Memory B cell (primary cell): Measurements from ENCODE around the gene CARD9.

Experiments used
- ATAC-seq: fragments of 150-1000 bp; cut with Tn5 transposase; 2 replicates; pipeline ENCODE4 v1.10.0; 2021; ENCODE audit warnings: low read depth, mild to moderate bottlenecking, moderate library complexity
- DNase-seq, 2 donors: peaks; one replicate each; pipeline ENCODE4 v3.0.0; 2022; ENCODE audit warnings: low spot score in 2 of 2
- H3K27ac Mint-ChIP-seq: one replicate; pipeline ENCODE4 v1.8.0; 2022; ENCODE audit warnings: mild to moderate bottlenecking, moderate library complexity, mixed read lengths
- H3K27me3 Mint-ChIP-seq: one replicate; pipeline ENCODE4 v1.8.0; 2022; ENCODE audit warnings: mixed read lengths
- H3K36me3 Mint-ChIP-seq: one replicate; pipeline ENCODE4 v1.8.0; 2022; ENCODE audit warnings: mild to moderate bottlenecking, mixed read lengths
- H3K4me1 Mint-ChIP-seq: one replicate; pipeline ENCODE4 v1.8.0; 2022; ENCODE audit warnings: mixed read lengths
- H3K4me3 Mint-ChIP-seq: one replicate; pipeline ENCODE4 v1.8.0; 2022; ENCODE audit warnings: mild to moderate bottlenecking, moderate library complexity, mixed read lengths
- H3K9me3 Mint-ChIP-seq: one replicate; pipeline ENCODE4 v1.8.0; 2022; ENCODE audit warnings: mixed read lengths

The CARD9 gene

DNA sequence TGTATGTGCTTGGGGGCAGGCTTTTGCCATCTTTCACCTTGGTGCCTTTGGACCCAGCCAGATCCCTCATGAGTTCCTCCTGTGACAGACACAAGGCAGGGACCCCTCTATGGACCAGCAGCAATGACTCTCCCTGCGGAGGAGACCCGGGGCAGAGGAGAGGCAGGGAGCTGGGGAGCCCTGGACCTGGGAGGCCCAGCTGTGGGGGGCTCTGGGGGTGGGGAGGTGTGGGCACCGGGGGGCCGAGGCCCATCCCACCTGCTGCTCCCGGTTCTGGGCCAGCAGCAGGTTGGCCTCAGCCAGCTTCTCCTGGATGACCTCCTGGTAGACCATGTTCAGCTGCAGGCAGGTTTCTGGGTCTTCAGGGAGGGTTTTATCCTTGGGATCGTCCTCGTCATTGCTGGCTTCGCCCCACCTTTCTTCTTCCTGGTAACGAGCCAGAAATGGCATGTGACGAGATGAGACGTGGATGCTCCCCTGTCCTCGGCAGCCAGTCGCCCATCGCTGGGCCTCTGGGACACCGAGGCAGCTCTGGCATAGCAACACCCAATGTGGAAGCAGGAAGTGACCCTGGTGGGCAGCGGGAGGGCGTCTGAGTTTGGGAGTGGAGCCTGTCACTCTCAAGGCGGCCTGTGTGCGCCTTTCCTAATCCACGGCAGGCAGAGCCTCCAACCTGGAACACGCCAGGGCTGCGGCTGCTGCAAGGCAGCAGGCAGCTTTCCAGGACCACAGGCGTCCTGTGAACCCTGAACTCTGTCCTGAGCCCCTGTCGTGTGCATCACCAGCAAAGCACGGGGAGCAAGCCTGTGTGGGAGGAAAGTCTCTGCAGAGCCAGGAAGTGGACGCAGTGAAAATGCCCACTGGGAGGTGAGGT lies 22.1 kb upstream of the CARD9 start:
- peaks cover 10% of the 10 kb centered on the region for H3K36me3 Mint-ChIP-seq
- H3K4me3 Mint-ChIP-seq: no peak overlapping the region
- no peak overlapping the region for H3K27ac Mint-ChIP-seq

DNA sequence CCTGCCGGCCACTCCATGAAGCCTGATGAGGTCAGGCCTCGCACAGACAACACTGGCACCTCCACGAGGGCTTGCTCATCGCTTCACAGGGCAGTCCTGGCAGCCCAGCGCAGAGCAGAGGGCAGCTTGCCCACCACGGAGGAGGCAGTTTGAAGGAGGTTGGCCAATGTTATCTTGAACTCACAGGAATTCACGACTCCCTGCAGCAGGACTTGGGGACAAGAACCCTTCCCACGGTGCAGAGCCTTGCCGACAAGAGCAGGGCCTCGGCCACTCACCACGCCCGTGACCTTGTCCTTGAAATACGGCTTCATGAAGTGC lies 21.5 kb upstream of the CARD9 start:
- H3K27me3 Mint-ChIP-seq: no peaks in the 10 kb centered on the region
- no peaks in the 10 kb centered on the region for H3K9me3 Mint-ChIP-seq
- H3K4me3 Mint-ChIP-seq: no peak overlapping the region
- DNase-seq (no peak), ATAC-seq (no peak)
- H3K4me1 Mint-ChIP-seq: peaks cover 9% of the 10 kb centered on the region
- H3K27ac Mint-ChIP-seq: no peak overlapping the region
- peaks cover 12% of the 10 kb centered on the region for H3K36me3 Mint-ChIP-seq

More for the DNA sequence above, 22.1 kb upstream of the CARD9 start:
- Mint-ChIP-seq H3K27me3 (no peaks in the 10 kb centered on the region), H3K9me3 (no peaks in the 10 kb centered on the region), H3K4me1 (peaks cover 9% of the 10 kb centered on the region)
- DNase-seq (no peak), ATAC-seq (no peak)

DNA sequence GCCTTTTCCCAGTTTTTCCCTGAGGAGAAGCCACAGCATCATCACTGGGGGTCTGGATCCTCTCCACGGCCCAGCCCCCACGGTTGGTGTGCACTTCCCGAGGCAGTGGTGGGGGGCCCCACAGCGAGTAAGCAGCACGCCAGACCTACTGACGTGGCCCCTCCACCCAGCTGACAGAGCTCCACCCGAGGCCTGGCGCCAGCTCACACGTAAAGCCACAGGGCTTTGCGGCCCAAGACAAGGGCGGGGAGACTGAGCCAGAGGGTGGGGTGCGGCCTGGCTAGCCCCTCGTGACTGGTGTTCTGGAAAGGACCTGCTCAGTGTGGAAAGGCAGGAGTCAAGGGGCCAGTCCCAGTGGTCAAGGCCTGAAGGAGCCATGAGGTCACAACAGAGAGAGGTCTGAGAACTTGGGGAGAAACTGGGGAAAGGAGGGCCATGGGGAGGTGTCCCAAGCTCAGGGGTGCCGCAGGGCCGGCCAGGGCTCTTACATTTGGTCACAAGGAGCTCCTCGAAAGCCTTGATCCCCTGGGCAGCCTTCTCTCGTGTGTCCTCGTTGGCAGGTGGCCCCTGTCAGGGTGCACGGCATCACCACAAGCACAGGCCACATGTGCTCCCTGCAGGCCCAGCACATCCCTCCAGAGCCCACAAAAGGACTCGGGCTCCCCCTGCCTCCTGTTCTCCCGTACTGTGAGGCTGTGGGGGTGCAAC lies 21.0 kb upstream of the CARD9 start:
- H3K4me1 Mint-ChIP-seq: peaks cover 9% of the 10 kb centered on the region
- H3K9me3 Mint-ChIP-seq: no peaks in the 10 kb centered on the region
- no peak overlapping the region for H3K27ac Mint-ChIP-seq
- H3K27me3 Mint-ChIP-seq: no peaks in the 10 kb centered on the region
- no peak overlapping the region for H3K4me3 Mint-ChIP-seq
- ATAC-seq: no peak
- peaks cover 15% of the 10 kb centered on the region for H3K36me3 Mint-ChIP-seq
- no peak for DNase-seq

DNA sequence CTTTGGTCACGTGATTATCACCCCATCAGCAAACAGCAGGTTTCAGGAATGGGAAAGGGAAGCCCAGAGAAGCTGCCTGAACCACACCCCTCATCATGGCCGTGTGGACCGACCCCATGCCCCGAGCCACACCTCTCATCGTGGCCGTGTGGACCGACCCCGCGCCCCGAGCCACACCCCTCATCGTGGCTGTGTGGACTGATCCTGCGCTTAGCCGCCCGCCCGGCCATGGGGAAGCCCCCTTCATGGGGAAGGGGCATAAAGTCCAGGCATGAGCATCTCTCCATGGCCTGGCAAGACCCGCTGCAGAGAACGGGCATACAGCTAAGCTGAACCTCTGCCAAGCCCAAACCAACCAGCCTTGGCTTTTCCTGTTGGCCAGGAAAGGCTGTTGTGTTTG lies 20.1 kb upstream of the CARD9 start:
- no peaks in the 10 kb centered on the region for H3K4me1 Mint-ChIP-seq
- ATAC-seq: no peak
- peaks cover 15% of the 10 kb centered on the region for H3K36me3 Mint-ChIP-seq
- H3K4me3 Mint-ChIP-seq: no peak overlapping the region
- H3K27ac Mint-ChIP-seq: no peak overlapping the region
- no peak for DNase-seq
- no peaks in the 10 kb centered on the region for H3K9me3 Mint-ChIP-seq
- H3K27me3 Mint-ChIP-seq: no peaks in the 10 kb centered on the region

DNA sequence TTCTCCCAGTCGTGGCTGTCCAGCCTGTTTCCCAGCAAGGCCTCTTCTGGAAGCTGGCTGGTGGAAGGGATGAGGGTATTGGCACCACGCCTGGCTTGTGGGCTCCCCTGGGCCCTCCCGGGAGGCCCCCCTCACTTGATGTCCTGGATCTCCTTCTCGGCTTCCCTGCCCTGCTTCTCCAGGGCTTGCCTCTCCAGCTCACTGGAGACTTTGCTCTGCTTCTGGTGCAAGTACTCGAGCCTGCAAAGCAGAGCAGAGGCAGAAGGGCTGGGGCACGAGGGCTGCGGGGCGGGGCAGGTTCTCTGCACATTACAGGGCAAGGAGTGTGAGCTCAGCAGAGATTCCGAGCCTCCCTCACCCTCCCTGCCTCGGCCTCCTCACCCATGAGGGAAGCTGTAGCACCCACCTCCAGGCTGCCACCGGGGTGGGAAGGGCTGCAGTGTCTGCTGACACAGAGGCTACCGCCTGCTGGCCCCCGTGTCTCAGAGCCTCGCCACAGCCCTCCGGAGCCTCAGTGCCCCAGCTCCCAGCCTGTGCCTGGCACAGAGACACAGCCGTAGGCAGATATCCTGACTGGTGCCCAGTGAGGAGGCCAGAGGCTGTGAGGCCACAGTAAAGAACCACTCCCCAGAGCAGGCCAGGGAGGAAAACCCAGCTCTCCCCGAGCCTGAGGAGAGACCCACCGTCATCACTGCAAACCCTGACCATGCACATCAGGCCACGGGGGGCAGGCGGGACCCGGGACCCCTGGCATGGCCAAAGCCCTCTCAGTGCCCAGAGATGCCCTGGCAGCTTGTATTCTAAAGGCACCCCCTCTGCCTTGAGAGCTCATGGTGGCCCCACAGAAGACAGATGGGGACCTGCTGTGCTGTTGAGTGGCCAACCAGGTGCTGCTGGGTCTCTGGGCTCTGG lies 19.3 kb upstream of the CARD9 start:
- no peak for ATAC-seq
- no peak overlapping the region for H3K4me3 Mint-ChIP-seq
- H3K27ac Mint-ChIP-seq: no peak overlapping the region
- DNase-seq: no peak
- no peaks in the 10 kb centered on the region for H3K4me1 Mint-ChIP-seq
- H3K27me3 Mint-ChIP-seq: no peaks in the 10 kb centered on the region
- no peaks in the 10 kb centered on the region for H3K9me3 Mint-ChIP-seq
- peaks cover 15% of the 10 kb centered on the region for H3K36me3 Mint-ChIP-seq

DNA sequence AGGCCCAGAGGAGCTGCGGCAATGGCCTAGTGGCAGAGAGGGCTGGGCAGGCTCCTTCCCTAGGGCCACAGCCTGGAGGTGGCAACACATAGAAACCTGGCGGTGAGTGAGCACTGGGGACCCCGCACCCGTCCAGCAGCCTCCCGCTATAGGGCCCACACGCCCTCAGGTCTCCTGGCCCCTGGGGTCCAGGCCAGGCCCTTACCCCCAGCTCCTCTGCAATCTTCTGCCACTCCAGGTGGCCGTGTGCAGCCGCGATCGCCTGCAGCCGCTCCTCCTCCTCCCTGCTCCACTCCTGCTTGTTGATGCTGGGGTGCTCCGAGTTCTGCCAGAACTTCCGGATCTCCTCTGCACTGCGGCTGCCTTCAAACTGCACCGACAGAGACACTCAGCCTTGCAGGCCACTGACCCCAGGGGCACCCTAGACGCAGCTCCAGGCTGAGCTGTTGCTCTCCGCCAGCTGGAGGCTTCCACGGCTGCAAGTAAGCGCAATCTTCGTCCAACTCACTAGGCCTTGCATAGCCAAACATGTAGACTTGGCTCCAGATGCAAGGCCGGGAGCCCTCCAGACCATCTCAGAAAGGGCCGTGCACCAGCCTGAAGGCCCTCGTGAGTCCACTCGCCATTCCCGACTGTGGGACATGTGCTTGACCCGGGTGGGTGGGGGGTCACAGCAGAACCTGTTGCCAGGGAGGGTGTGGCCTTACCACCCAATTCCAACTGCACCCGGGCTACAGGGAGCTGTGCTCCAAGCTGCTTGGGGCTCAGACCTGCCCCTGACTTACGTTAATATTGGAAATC lies 18.5 kb upstream of the CARD9 start:
- Mint-ChIP-seq H3K4me3 (no peak overlapping the region), H3K36me3 (peaks cover 17% of the 10 kb centered on the region), H3K9me3 (no peaks in the 10 kb centered on the region), H3K4me1 (no peaks in the 10 kb centered on the region), H3K27me3 (no peaks in the 10 kb centered on the region), H3K27ac (no peak overlapping the region)
- no peak for DNase-seq
- ATAC-seq: no peak

DNA sequence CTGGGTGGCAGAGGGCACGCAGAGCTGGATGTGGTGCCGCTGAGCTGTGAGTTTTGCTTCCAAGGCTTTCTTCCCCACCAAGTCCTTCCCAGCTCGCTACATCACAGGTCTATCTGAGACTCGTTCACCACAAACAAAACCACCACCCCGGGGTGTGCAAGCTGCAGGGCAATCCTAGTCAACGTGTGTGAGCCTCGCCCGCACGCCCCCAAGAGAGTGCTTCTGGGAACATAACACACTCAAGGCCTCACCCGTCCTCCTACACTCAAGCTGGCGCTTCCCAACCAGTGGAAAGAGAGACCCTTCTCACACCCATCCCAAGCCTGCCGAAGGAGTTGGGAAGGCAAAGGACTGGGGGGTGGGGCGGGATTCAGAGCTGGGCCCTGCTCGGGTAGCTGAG lies 15.9 kb upstream of the CARD9 start:
- Mint-ChIP-seq H3K27ac (no peak overlapping the region), H3K9me3 (no peaks in the 10 kb centered on the region), H3K4me1 (no peaks in the 10 kb centered on the region), H3K27me3 (no peaks in the 10 kb centered on the region), H3K4me3 (no peak overlapping the region), H3K36me3 (peaks cover 23% of the 10 kb centered on the region)
- no peak for DNase-seq
- ATAC-seq: no peak

DNA sequence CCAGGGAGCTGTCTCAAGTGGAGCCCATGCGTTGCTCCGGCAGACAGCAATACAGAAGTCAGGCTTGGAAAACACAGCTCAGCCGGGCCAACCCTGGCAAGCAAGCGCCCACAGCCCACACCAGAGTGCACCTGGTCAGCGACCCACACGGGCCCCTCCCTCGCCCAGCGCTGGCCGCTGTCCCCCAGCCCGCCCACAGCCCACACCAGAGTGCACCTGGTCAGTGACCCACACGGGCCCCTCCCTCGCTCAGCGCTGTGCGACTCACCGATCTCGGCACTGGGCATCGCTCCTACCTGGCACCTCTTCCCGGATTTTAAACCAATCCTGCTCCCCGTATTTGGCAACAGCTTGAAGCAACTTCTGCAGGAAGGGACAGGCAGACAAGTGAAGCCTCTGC lies 13.7 kb upstream of the CARD9 start:
- DNase-seq: no peak
- Mint-ChIP-seq H3K9me3 (no peaks in the 10 kb centered on the region), H3K27ac (no peak overlapping the region), H3K36me3 (peaks cover 24% of the 10 kb centered on the region), H3K4me3 (no peak overlapping the region), H3K4me1 (no peaks in the 10 kb centered on the region), H3K27me3 (no peaks in the 10 kb centered on the region)
- ATAC-seq: no peak

DNA sequence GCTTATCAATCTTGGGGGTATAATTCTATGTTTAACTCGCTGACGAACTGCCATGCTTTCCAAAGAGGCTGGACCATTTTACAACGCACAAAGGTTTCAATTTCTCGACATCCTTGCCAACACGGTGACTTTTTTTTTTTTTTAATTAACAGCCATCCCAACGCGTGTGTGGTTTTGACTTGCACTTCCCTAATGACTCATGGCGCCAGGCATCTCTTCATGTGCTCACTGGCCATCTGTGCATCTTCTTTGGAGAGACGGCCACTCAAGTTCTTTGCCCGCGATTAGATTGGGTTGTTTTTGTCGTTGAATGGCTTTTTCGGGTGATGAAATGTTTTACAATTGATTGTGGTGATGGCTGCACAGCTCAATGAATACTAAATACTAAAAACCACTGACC lies 12.5 kb upstream of the CARD9 start:
- no peak overlapping the region for H3K4me3 Mint-ChIP-seq
- ATAC-seq (no peak), DNase-seq (no peak)
- no peaks in the 10 kb centered on the region for H3K4me1 Mint-ChIP-seq
- no peak overlapping the region for H3K27ac Mint-ChIP-seq
- no peaks in the 10 kb centered on the region for H3K9me3 Mint-ChIP-seq
- no peaks in the 10 kb centered on the region for H3K27me3 Mint-ChIP-seq
- peaks cover 17% of the 10 kb centered on the region for H3K36me3 Mint-ChIP-seq

DNA sequence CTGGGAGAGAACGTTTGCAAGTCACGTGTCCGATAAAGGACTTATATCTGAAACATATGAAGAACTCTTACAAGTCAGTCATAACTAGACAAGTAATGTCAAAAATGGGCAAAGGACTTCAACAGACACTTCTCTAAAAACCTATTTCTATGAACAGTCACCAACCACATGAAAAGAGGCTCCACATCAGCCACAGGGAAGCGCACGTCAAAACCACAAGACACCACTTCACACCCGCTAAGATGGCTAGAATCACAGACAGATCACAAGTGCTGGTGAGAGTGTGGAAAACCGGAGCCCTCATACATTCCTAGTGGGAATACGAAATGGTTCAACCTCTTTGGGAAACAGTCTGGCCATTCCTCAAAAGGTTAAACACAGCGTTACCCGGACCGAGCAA lies 11.5 kb upstream of the CARD9 start:
- H3K4me3 Mint-ChIP-seq: no peak overlapping the region
- no peaks in the 10 kb centered on the region for H3K4me1 Mint-ChIP-seq
- peaks cover 15% of the 10 kb centered on the region for H3K36me3 Mint-ChIP-seq
- H3K27ac Mint-ChIP-seq: no peak overlapping the region
- H3K27me3 Mint-ChIP-seq: no peaks in the 10 kb centered on the region
- ATAC-seq (no peak), DNase-seq (no peak)
- H3K9me3 Mint-ChIP-seq: no peaks in the 10 kb centered on the region

DNA sequence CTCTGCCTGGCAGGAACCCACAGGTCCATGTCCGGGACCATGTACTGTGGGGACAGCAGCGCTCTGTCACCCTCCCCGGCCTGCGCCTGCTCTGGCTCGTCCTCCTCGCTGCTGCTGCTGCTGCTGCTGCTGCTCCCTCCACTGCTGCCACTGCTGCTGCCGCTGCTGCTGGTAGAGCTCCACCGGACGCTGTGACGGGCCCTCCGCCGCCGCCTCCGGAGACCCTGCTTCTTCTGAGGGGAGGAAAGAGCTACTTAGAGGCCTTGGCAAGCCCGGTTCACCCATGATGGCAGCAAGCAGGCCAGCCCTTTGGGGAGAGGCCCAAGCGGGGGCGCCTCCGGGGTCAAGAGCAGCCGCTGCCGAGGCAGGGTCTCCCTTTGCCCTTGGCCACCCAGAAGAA lies 10.0 kb upstream of the CARD9 start:
- no peak overlapping the region for H3K4me3 Mint-ChIP-seq
- H3K36me3 Mint-ChIP-seq: peaks cover 14% of the 10 kb centered on the region
- H3K27ac Mint-ChIP-seq: no peak overlapping the region
- H3K9me3 Mint-ChIP-seq: no peaks in the 10 kb centered on the region
- no peaks in the 10 kb centered on the region for H3K4me1 Mint-ChIP-seq
- no peak for DNase-seq
- no peak for ATAC-seq
- H3K27me3 Mint-ChIP-seq: no peaks in the 10 kb centered on the region

DNA sequence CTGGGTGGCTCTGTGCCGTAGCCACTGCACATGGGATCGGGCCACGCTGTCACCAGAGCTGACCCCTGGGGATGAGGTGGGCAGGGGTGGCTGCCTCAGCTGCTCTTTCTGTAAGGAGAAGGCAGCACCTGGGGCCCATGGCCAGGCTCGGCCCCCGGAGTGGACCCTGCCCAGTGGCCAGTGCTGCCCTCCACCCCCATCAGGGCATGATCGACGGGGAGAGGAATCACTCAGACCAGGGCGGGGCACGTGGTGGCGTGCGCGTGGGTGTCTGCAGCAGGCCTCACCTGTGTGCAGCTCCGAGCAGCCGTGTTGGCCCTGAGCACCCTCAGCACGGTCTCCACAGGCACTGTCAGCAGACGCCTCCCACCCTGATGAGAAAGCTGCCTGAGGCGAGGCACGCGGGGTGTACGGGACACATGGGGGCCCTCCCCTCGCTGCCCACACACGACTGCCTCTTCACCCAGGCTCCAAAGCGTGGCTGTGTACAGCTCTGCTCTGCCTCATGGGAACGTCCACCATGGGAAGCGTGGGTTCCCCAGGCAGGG lies 8.6 kb upstream of the CARD9 start:
- H3K27ac Mint-ChIP-seq: no peak overlapping the region
- H3K4me3 Mint-ChIP-seq: no peak overlapping the region
- no peaks in the 10 kb centered on the region for H3K9me3 Mint-ChIP-seq
- DNase-seq (no peak), ATAC-seq (no peak)
- no peaks in the 10 kb centered on the region for H3K27me3 Mint-ChIP-seq
- H3K4me1 Mint-ChIP-seq: no peaks in the 10 kb centered on the region
- H3K36me3 Mint-ChIP-seq: peaks cover 8% of the 10 kb centered on the region

DNA sequence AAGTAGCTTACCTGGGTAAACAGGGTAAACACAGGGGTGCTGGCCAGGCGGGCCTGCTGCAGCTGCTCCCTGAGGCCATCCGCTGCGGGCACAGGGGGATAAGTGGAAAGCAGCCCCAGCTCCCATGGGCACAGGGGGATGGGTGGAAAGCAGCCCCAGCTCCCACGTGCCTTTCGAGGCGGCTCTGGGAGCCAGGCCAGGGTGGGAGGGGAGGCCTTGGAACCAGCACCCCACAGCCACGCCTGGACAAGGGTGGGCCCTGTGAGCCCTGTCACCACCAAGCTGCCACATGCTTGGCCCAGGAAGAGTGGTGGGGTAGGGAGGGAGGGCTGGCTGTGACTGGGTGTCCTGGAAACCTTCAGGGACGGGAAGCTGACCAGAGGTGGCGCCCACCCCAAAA lies 7.8 kb upstream of the CARD9 start:
- Mint-ChIP-seq H3K36me3 (peaks cover 8% of the 10 kb centered on the region), H3K27ac (no peak overlapping the region), H3K9me3 (no peaks in the 10 kb centered on the region), H3K27me3 (no peaks in the 10 kb centered on the region), H3K4me1 (no peaks in the 10 kb centered on the region), H3K4me3 (no peak overlapping the region)
- ATAC-seq (no peak), DNase-seq (no peak)
